OCI-LY3 (cell line): Measurements from ENCODE around the gene SLC9C2.
"Not testable (repeated sequence)": the region's sequence is repeated elsewhere in the genome, so short reads cannot be mapped to it uniquely, and the experiment has no call there.

Source experiments
- H2AFZ ChIP-seq: fragments of 200-600, 300-600 bp; shearing (Covaris generic); 2 replicates; pipeline ENCODE4 v1.6.0; 2014; ENCODE audit warnings: antibody characterized with exemption, low read depth, low read length
- H3K27ac ChIP-seq: fragments of 200-600, 300-600 bp; sonication (generic); 2 replicates; pipeline ENCODE4 v1.5.1; 2014; ENCODE audit warnings: mild to moderate bottlenecking, low read length, moderate library complexity, mixed read lengths
- H3K27me3 ChIP-seq: fragments of 200-600, 300-600 bp; sonication (generic); 2 replicates; pipeline ENCODE4 v1.6.1; 2014; ENCODE audit warnings: low read depth, low read length, mixed read lengths
- H3K36me3 ChIP-seq: fragments of 200-600, 300-600 bp; sonication (generic); replicated peaks from 2 replicates; pipeline ENCODE3; 2014; ENCODE audit warnings: low read depth, low read length, mixed read lengths
- H3K4me1 ChIP-seq: fragments of 300-600, 200-600 bp; sonication (generic); 2 replicates; pipeline ENCODE4 v1.6.1; 2014; ENCODE audit warnings: low read length, mixed read lengths
- H3K4me2 ChIP-seq: fragments of 200-600, 300-600 bp; sonication (generic); 2 replicates; pipeline ENCODE4 v1.6.1; 2014; ENCODE audit warnings: low read length, mixed read lengths
- H3K4me3 ChIP-seq: fragments of 300-600, 200-600 bp; sonication (generic); 2 replicates; pipeline ENCODE4 v1.5.1; 2014; ENCODE audit warnings: antibody characterized with exemption, mild to moderate bottlenecking, low read length, moderate library complexity
- H3K79me2 ChIP-seq: fragments of 300-600, 200-600 bp; shearing (Covaris generic); 2 replicates; pipeline ENCODE4 v1.6.1; 2014; ENCODE audit warnings: mild to moderate bottlenecking, low read length, mixed read lengths
- H3K9ac ChIP-seq: fragments of 300-600, 200-600 bp; shearing (Covaris generic); 2 replicates; pipeline ENCODE4 v1.6.0; 2014; ENCODE audit warnings: mild to moderate bottlenecking, low read length, moderate library complexity
- H3K9me3 ChIP-seq: fragments of 200-600, 300-600 bp; shearing (Covaris generic); 2 replicates; pipeline ENCODE4 v1.6.1; 2014; ENCODE audit warnings: low read length, mixed read lengths; ENCODE audit not compliant: insufficient read depth
- H4K20me1 ChIP-seq: fragments of 200-600, 300-600 bp; sonication (generic); 2 replicates; pipeline ENCODE4 v1.6.1; 2016; ENCODE audit warnings: low read length, mixed read lengths; ENCODE audit not compliant: insufficient read depth
- CTCF ChIP-seq: fragments of 200-600, 300-600 bp; sonication (generic); IDR thresholded peaks from 2 replicates; pipeline ENCODE4 v1.5.1; 2014; ENCODE audit warnings: antibody characterized with exemption, low read length, low read depth
- EZH2phosphoT487 ChIP-seq: fragments of 200-600 bp; shearing (Covaris generic); IDR thresholded peaks from 2 replicates; pipeline ENCODE4 v1.6.1; 2018; ENCODE audit warnings: antibody characterized with exemption, mixed run types, low read depth

SLC9C2 gene

GRCh38 chr1:173523329-173523728, 79.5 kb downstream of the SLC9C2 start:
- Histone ChIP-seq H3K27me3 (no peaks in the 10 kb centered on the region), H3K4me2 (no peak overlapping the region), H3K36me3 (no peaks in the 10 kb centered on the region), H3K4me1 (no peaks in the 10 kb centered on the region), H3K9ac (no peak overlapping the region), H4K20me1 (no peaks in the 10 kb centered on the region), H2AFZ (no peak overlapping the region), H3K4me3 (no peak overlapping the region), H3K79me2 (no peaks in the 10 kb centered on the region), H3K9me3 (no peaks in the 10 kb centered on the region), H3K27ac (no peak overlapping the region)
- TF ChIP-seq CTCF (no peak), EZH2phosphoT487 (no peak)

- Histone ChIP-seq H3K79me2 (no peaks in the 10 kb centered on the region), H4K20me1 (no peaks in the 10 kb centered on the region), H3K4me1 (no peaks in the 10 kb centered on the region), H3K9me3 (no peaks in the 10 kb centered on the region), H3K4me2 (no peak overlapping the region), H3K36me3 (no peaks in the 10 kb centered on the region), H3K9ac (no peak overlapping the region), H3K27me3 (no peaks in the 10 kb centered on the region), H2AFZ (no peak overlapping the region), H3K27ac (no peak overlapping the region), H3K4me3 (no peak overlapping the region)
- TF ChIP-seq EZH2phosphoT487, result no peak
- TF ChIP-seq CTCF, result no peak
These were observed 82.1 kb downstream of the SLC9C2 start for GRCh38 chr1:173520799-173521198.

- not testable (repeated sequence) for H3K4me1 ChIP-seq, H2AFZ ChIP-seq, H3K4me2 ChIP-seq, H3K9ac ChIP-seq, H3K27ac ChIP-seq, H4K20me1 ChIP-seq, H3K9me3 ChIP-seq, H3K4me3 ChIP-seq, H3K36me3 ChIP-seq, H3K79me2 ChIP-seq, H3K27me3 ChIP-seq
These were observed 88.4 kb downstream of the SLC9C2 start for GRCh38 chr1:173514503-173514902.

- Histone ChIP-seq H3K4me2 (no peak overlapping the region), H3K27ac (no peak overlapping the region), H3K4me1 (no peaks in the 10 kb centered on the region), H2AFZ (no peak overlapping the region), H3K79me2 (no peaks in the 10 kb centered on the region), H3K27me3 (no peaks in the 10 kb centered on the region), H3K36me3 (no peaks in the 10 kb centered on the region), H3K9ac (no peak overlapping the region), H3K9me3 (no peaks in the 10 kb centered on the region), H3K4me3 (no peak overlapping the region), H4K20me1 (no peaks in the 10 kb centered on the region)
- no peak for TF ChIP-seq EZH2phosphoT487
- TF ChIP-seq CTCF, result no peak
These were observed 93.1 kb downstream of the SLC9C2 start for GRCh38 chr1:173509797-173510196.

- Histone ChIP-seq H4K20me1 (no peaks in the 10 kb centered on the region), H3K4me2 (no peak overlapping the region), H2AFZ (no peak overlapping the region), H3K27me3 (no peaks in the 10 kb centered on the region), H3K27ac (no peak overlapping the region), H3K4me1 (no peaks in the 10 kb centered on the region), H3K4me3 (no peak overlapping the region), H3K9me3 (no peaks in the 10 kb centered on the region), H3K79me2 (no peaks in the 10 kb centered on the region), H3K9ac (no peak overlapping the region), H3K36me3 (no peaks in the 10 kb centered on the region)
- TF ChIP-seq CTCF, result no peak
- TF ChIP-seq EZH2phosphoT487, result no peak
These were observed 94.3 kb downstream of the SLC9C2 start for GRCh38 chr1:173508541-173508940.
